Endothelial cell (in vitro differentiated cells): Measurements from ENCODE around the gene SEPTIN8. TPM values are rescaled to one million over a fixed set of nuclear protein-coding genes. Genes with fewer than 3 reads are reported as not detected.
A peak's percentile ranks its signal among the peaks of the same experiment; 100 is the strongest.

Experiments
- DNase-seq: peaks from one replicate; pipeline ENCODE4 v3.0.0; 2021; ENCODE audit warnings: low spot score
- H3K27ac Mint-ChIP-seq: one replicate; pipeline ENCODE4 v1.8.0; 2021; ENCODE audit warnings: mixed read lengths, inconsistent platforms; ENCODE audit not compliant: unreplicated experiment
- H3K27me3 Mint-ChIP-seq: one replicate; pipeline ENCODE4 v1.8.0; 2021; ENCODE audit warnings: mild to moderate bottlenecking, moderate library complexity, mixed read lengths, inconsistent platforms; ENCODE audit not compliant: unreplicated experiment
- H3K36me3 Mint-ChIP-seq: one replicate; pipeline ENCODE4 v1.8.0; 2021; ENCODE audit warnings: mild to moderate bottlenecking, low read depth, mixed read lengths, inconsistent platforms; ENCODE audit not compliant: unreplicated experiment
- H3K4me1 Mint-ChIP-seq: one replicate; pipeline ENCODE4 v1.8.0; 2021; ENCODE audit warnings: mild to moderate bottlenecking, mixed read lengths, inconsistent platforms; ENCODE audit not compliant: unreplicated experiment
- H3K4me3 Mint-ChIP-seq: one replicate; pipeline ENCODE4 v1.8.0; 2021; ENCODE audit warnings: mild to moderate bottlenecking, mixed read lengths, inconsistent platforms; ENCODE audit not compliant: unreplicated experiment
- H3K9me3 Mint-ChIP-seq: one replicate; pipeline ENCODE4 v1.8.0; 2021; ENCODE audit warnings: mixed read lengths, inconsistent platforms; ENCODE audit not compliant: unreplicated experiment
- CTCF ChIP-seq: fragments of 200-600 bp; sonication (generic); IDR thresholded peaks from one replicate; pipeline ENCODE4 v1.5.0; 2021; ENCODE audit warnings: antibody characterized with exemption; ENCODE audit not compliant: unreplicated experiment
- total RNA-seq: library from RNA; stranded (reverse); fragmentation: NEBNext Ultra II Directional; extraction: Animal tissue kit (Norgen Biotek cat#: 25700); gene quantifications from one replicate; pipeline ENCODE4 v1.2.1, GENCODE V29; 2021; ENCODE audit not compliant: unreplicated experiment

Gene SEPTIN8
- total RNA-seq, 1 donor from 2014 or later: 22.8 TPM

- H3K36me3 Mint-ChIP-seq: no peaks in the 10 kb centered on the region
- H3K4me3 Mint-ChIP-seq: no peak overlapping the region
- DNase-seq: peak; percentile 90
- no peaks in the 10 kb centered on the region for H3K4me1 Mint-ChIP-seq
- no peak overlapping the region for H3K27ac Mint-ChIP-seq
- no peaks in the 10 kb centered on the region for H3K9me3 Mint-ChIP-seq
- TF ChIP-seq CTCF: peak; percentile 91
- H3K27me3 Mint-ChIP-seq: peaks cover 6% of the 10 kb centered on the region
These were observed 43.2 kb upstream of the SEPTIN8 start for GRCh38 chr5:132820162-132820754.

- Mint-ChIP-seq H3K4me3 (no peak overlapping the region), H3K27me3 (peaks cover 4% of the 10 kb centered on the region), H3K4me1 (no peaks in the 10 kb centered on the region), H3K27ac (no peak overlapping the region), H3K9me3 (no peaks in the 10 kb centered on the region), H3K36me3 (no peaks in the 10 kb centered on the region)
- no peak for DNase-seq
- no peak for TF ChIP-seq CTCF
These were observed 42.4 kb upstream of the SEPTIN8 start for GRCh38 chr5:132819468-132819867.

GRCh38 chr5:132817011-132817410, 40.0 kb upstream of the SEPTIN8 start:
- no peaks in the 10 kb centered on the region for H3K36me3 Mint-ChIP-seq
- H3K4me3 Mint-ChIP-seq: no peak overlapping the region
- H3K9me3 Mint-ChIP-seq: no peaks in the 10 kb centered on the region
- H3K27ac Mint-ChIP-seq: no peak overlapping the region
- no peak for TF ChIP-seq CTCF
- peaks cover 8% of the 10 kb centered on the region for H3K27me3 Mint-ChIP-seq
- peaks cover 6% of the 10 kb centered on the region for H3K4me1 Mint-ChIP-seq
- no peak for DNase-seq

- TF ChIP-seq CTCF: no peak
- no peak for DNase-seq
- Mint-ChIP-seq H3K9me3 (no peaks in the 10 kb centered on the region), H3K27ac (no peak overlapping the region), H3K4me3 (no peak overlapping the region), H3K27me3 (peaks cover 6% of the 10 kb centered on the region), H3K36me3 (no peaks in the 10 kb centered on the region), H3K4me1 (peaks cover 6% of the 10 kb centered on the region)
These were observed 39.5 kb upstream of the SEPTIN8 start for GRCh38 chr5:132816554-132816953.

GRCh38 chr5:132816083-132816482, 39.0 kb upstream of the SEPTIN8 start:
- peaks cover 6% of the 10 kb centered on the region for H3K4me1 Mint-ChIP-seq
- H3K27me3 Mint-ChIP-seq: peaks cover 6% of the 10 kb centered on the region
- no peak for DNase-seq
- no peak overlapping the region for H3K27ac Mint-ChIP-seq
- no peaks in the 10 kb centered on the region for H3K9me3 Mint-ChIP-seq
- H3K36me3 Mint-ChIP-seq: no peaks in the 10 kb centered on the region
- no peak overlapping the region for H3K4me3 Mint-ChIP-seq
- TF ChIP-seq CTCF: no peak
